Transverse colon (tissue), 4 donors: ENCODE data around the gene CD34. TPM values are rescaled to one million over a fixed set of nuclear protein-coding genes. Genes with fewer than 3 reads are reported as not detected.

Source experiments
- DNase-seq: peaks from one replicate; pipeline ENCODE4 v3.0.0-alpha.2; 2019
- H3K27ac ChIP-seq, 4 donors: fragments of 200-600 bp; sonication (generic); 2 replicates each; pipeline ENCODE4 v1.5.1; 2016 to 2018; ENCODE audit warnings: inconsistent platforms in 4 of 4
- H3K27me3 ChIP-seq: fragments of 200-600 bp; sonication (generic); 2 replicates; pipeline ENCODE4 v1.5.1; 2017; ENCODE audit warnings: inconsistent platforms
- H3K36me3 ChIP-seq, 4 donors: fragments of 200-600 bp; sonication (generic); 2 replicates each; pipeline ENCODE4 v1.5.1; 2017 to 2019; ENCODE audit warnings: inconsistent platforms in 4 of 4
- H3K4me1 ChIP-seq, 4 donors: fragments of 200-600 bp; sonication (generic); 2 replicates each; pipeline ENCODE4 v1.5.1; 2017 to 2020; ENCODE audit warnings: inconsistent platforms in 4 of 4
- H3K4me3 ChIP-seq, 4 donors: fragments of 200-600 bp; sonication (generic); 1 replicate in 1 of 4; 2 replicates in 3 of 4; pipeline versions ENCODE4 v1.5.1 to v1.6.1; 2017 to 2019; ENCODE audit warnings: inconsistent platforms in 4 of 4
- H3K9me3 ChIP-seq, 2 donors: fragments of 200-600 bp; sonication (generic); 2 replicates each; pipeline ENCODE4 v1.5.1; 2017 to 2019; ENCODE audit warnings: inconsistent platforms in 2 of 2
- CTCF ChIP-seq, 5 experiments: fragments of 200-600 bp in 3 of 5; fragments of 450-650 bp in 2 of 5; sonication (generic) in 3 of 5; IDR thresholded peaks; 1 replicate in 2 of 5; 2 replicates in 3 of 5; pipeline ENCODE4 v1.5.1; 2016 to 2017; ENCODE audit warnings: antibody characterized with exemption in 5 of 5, inconsistent platforms in 3 of 5, mild to moderate bottlenecking in 2 of 5, moderate library complexity in 1 of 5
- EP300 ChIP-seq: sonication (generic); formaldehyde crosslinking; IDR thresholded peaks from one replicate; pipeline ENCODE4 v1.6.1; 2017; ENCODE audit warnings: antibody characterized with exemption, low read depth
- POLR2A ChIP-seq: fragments of 450-650 bp; IDR thresholded peaks from one replicate; pipeline ENCODE4 v1.6.1; 2016; ENCODE audit warnings: antibody characterized with exemption, mild to moderate bottlenecking, moderate library complexity
- POLR2AphosphoS5 ChIP-seq, 3 donors: sonication (generic); formaldehyde crosslinking; IDR thresholded peaks; one replicate each; pipeline ENCODE4 v1.6.1; 2016; ENCODE audit warnings: antibody characterized with exemption in 3 of 3
- WGBS, 2 donors: methylation state at CpG; one replicate each; pipeline ENCODE4 v1.1.5; 2018; ENCODE audit warnings: low coverage in 1 of 2; 5-methylcytosine and 5-hydroxymethylcytosine counted together
- in situ Hi-C, 4 donors: fragments of 200-750 bp; cut with MboI; loops; one replicate each; pipeline versions ENCODE4 v1.15.0 to v1.15.1; 2017; ENCODE audit warnings: low sequenced_read_pairs in 3 of 4, low pct_ligation_motif_present in 1 of 4, low pct_unique_long_range_greater_than_20kb in 1 of 4
- intact Hi-C: fragments of 100-400 bp; cut with DNase I; formaldehyde crosslinking; loops from one replicate; pipeline ENCODE4 v1.15.1; 2023; ENCODE audit warnings: low total_unique reads
- total RNA-seq, 4 donors: library from RNA; depleted of rRNA; stranded (reverse); fragments of >200 nt; gene quantifications; one replicate each; pipeline ENCODE4 v1.1.0, GENCODE V29; 2016

Gene CD34
- total RNA-seq, 4 donors from 2014 or later, result 7.5 to 85.2 (median 9.7) TPM

DNA sequence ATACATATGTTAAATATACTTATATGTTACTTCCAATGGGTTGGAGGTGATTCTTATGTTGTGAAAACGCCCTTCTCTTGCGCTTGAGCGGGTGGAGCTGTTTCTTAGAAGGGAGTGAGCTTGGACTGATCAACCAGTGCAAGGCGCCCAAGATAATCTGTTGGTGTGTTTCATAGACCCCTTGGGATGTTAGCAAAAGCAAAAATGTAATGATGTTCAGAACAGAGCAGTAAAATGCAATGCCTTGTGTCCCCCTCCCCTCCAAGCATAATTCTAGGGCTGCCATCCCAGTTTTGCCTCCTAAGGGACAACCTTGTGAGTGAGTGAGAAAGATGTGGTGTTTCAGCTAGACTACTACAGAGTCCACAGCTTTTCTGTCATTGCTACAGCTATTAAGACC, 6.2 kb upstream of the CD34 start:
- in situ Hi-C loops (no loop called here), intact Hi-C loops (no loop called here)
- 89 to 93% methylated on average over 4 of the region's 4 CpGs for WGBS, 2 donors
- no peaks in the 10 kb centered on the region for H3K36me3 ChIP-seq
- DNase-seq, result no peak
- no peak overlapping the region for H3K27ac ChIP-seq
- H3K9me3 ChIP-seq, result no peaks in the 10 kb centered on the region
- no peak for TF ChIP-seq EP300
- peaks cover 18% of the 10 kb centered on the region for H3K27me3 ChIP-seq
- peaks cover 0 to 6% (median 0%) of the 10 kb centered on the region in 4 donors for H3K4me1 ChIP-seq
- no peak overlapping the region for H3K4me3 ChIP-seq

GRCh38 chr1:207913951-207914350, 3.0 kb upstream of the CD34 start:
- Histone ChIP-seq H3K36me3 (no peaks in the 10 kb centered on the region), H3K27me3 (peaks cover 49% of the 10 kb centered on the region), H3K4me3 (no peak overlapping the region), H3K27ac (no peak overlapping the region), H3K4me1 (peaks cover 0 to 13% (median 0%) of the 10 kb centered on the region in 4 donors), H3K9me3 (no peaks in the 10 kb centered on the region)
- intact Hi-C loops (no loop called here), in situ Hi-C loops (no loop called here)
- no peak for DNase-seq
- WGBS, 2 donors, result 92 to 100% methylated on average over 1 of the region's 1 CpG
- no peak for TF ChIP-seq EP300
- no peak for TF ChIP-seq CTCF (IDR thresholded peaks at IDR 0.05)
- TF ChIP-seq POLR2A, result no peak
- TF ChIP-seq POLR2AphosphoS5 (IDR thresholded peaks at IDR 0.05), result no peak

DNA sequence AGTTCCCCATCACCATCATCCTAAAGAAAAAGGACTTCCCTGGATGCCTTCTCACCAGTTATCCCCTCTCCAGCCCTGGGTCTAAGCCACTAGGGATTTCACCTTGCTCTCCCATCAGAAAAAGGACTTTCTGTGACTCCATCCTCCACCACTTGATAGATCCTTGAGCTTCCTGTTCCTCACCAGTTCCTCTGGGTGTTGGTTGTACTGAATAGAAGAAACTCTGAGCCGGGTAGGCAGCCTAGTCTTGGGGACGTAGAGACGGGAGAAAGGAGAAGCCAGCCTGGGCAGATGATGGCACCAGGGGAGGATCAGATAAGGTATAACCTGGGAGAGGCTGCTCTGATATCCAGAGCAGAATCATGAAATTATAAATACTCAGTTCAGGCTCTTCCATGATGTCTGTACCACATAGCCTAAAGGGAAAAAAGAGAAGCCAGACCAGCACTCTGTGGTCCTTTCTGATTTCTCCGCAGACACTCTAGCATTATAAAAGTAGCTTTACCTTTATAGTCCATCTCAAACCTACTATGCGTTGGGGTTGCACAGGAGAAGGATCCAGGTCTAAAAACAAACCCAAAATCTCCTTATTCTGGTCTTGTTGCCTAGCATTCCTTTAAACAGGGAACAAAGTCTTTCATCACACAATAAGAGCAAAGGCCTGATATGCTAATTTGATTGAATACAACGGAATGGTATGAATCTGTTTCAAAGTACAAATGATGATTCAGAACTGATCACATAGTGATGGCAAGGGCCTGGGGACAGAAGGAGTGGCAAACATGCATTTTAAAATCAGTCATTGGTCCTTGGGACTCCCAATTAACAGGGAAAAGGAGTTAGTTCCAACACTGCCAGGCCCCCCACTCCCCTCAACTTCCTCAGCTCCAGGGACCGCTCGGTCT, 1.2 kb upstream of the CD34 start:
- no peaks in the 10 kb centered on the region for H3K36me3 ChIP-seq
- H3K27me3 ChIP-seq, result peaks cover 51% of the 10 kb centered on the region
- in situ Hi-C loops, result no loop called here
- intact Hi-C loops, result no loop called here
- 65 to 100% methylated on average over 2 to 8 of the region's 8 CpGs for WGBS, 2 donors
- peak overlapping the region in 2 of 4 donors; percentile 73 for H3K27ac ChIP-seq
- no peak for DNase-seq
- H3K4me1 ChIP-seq, result peaks cover 0 to 10% (median 0%) of the 10 kb centered on the region in 4 donors
- no peak for TF ChIP-seq CTCF (IDR thresholded peaks at IDR 0.05)
- TF ChIP-seq POLR2A, result no peak
- no peak for TF ChIP-seq EP300
- TF ChIP-seq POLR2AphosphoS5 (IDR thresholded peaks at IDR 0.05), result no peak
- no peak overlapping the region for H3K4me3 ChIP-seq
- no peaks in the 10 kb centered on the region for H3K9me3 ChIP-seq

DNA sequence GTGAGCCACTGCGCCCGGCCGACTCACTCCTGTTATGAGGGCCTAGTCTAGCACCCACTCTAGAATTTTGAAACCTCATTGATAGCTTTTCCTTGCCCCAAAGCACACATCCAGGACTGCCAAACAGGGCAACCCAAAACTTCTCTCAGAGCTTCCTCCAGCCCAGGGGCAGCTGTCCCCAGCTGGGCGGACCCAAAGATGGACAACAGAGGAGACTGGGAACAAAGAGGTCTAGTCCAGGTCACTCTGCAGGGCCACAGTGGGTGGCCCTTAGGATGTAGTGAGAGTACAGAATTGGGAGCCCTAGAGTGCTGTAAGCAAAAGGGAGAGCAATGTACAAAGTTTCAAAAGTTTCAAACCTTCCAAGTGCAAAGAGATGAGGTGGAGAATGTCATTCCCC, 1.2 kb downstream of the CD34 start:
- no peaks in the 10 kb centered on the region for H3K9me3 ChIP-seq
- no peak for DNase-seq
- intact Hi-C loops, result no loop called here
- WGBS, 2 donors, result 85% methylated on average over 4 of the region's 4 CpGs; no CpG with 5 or more reads in 1 of the 2 donors
- peaks cover 0 to 10% (median 0%) of the 10 kb centered on the region in 4 donors for H3K4me1 ChIP-seq
- peaks cover 46% of the 10 kb centered on the region for H3K27me3 ChIP-seq
- TF ChIP-seq CTCF (IDR thresholded peaks at IDR 0.05) (no peak), EP300 (no peak), POLR2A (no peak), POLR2AphosphoS5 (IDR thresholded peaks at IDR 0.05) (no peak)
- H3K36me3 ChIP-seq, result no peaks in the 10 kb centered on the region
- peak overlapping the region in 3 of 4 donors; percentile 53 to 73 (median 73) for H3K27ac ChIP-seq
- peak overlapping the region in 1 of 4 donors; percentile 3 for H3K4me3 ChIP-seq
- in situ Hi-C loops, result no loop called here
